Common myeloid progenitor, CD34-positive (primary cell): ENCODE results near the gene ZNF789.

Experiments
- CTCF ChIA-PET: fragments of 350-600 bp; sonication (Branson Sonifier 250); formaldehyde crosslinking; loops from one replicate; lab custom pipeline; 2021; ENCODE audit warnings: antibody characterized with exemption; lab: Charles Lee
- POLR2A ChIA-PET: fragments of 350-600 bp; sonication (Branson Sonifier 250); formaldehyde crosslinking; loops from one replicate; lab custom pipeline; 2021; ENCODE audit warnings: antibody characterized with exemption; lab: Charles Lee
- DNase-seq, 3 donors: peaks; one replicate each; pipeline versions ENCODE4 v3.0.0 to v3.0.0-alpha.2; 2013
- H3K27ac ChIP-seq, 2 experiments: 1 replicate in 1 of 2; 2 replicates in 1 of 2; pipeline ENCODE4 v1.7.0; 2013; ENCODE audit warnings: inconsistent platforms in 2 of 2, low read length in 2 of 2, mild to moderate bottlenecking in 2 of 2, low read depth in 1 of 2, moderate library complexity in 1 of 2; ENCODE audit not compliant: severe bottlenecking in 2 of 2, insufficient read depth in 1 of 2, poor library complexity in 1 of 2
- H3K27me3 ChIP-seq, 5 experiments: replicated peaks in 2 of 5; 1 replicate in 3 of 5; 2 replicates in 2 of 5; pipeline versions ENCODE4 v1.6.1 to v1.7.0; 2013; ENCODE audit warnings: low read length in 4 of 5, mild to moderate bottlenecking in 2 of 5, moderate library complexity in 2 of 5, inconsistent platforms in 1 of 5; ENCODE audit not compliant: insufficient read depth in 5 of 5, control insufficient read depth in 4 of 5
- H3K36me3 ChIP-seq, 4 experiments: 1 replicate in 2 of 4; 2 replicates in 2 of 4; pipeline versions ENCODE4 v1.6.1 to v1.7.0; 2013; ENCODE audit warnings: low read length in 3 of 4, control low read depth in 1 of 4, mild to moderate bottlenecking in 1 of 4; ENCODE audit not compliant: control insufficient read depth in 4 of 4, insufficient read depth in 4 of 4
- H3K4me1 ChIP-seq, 4 experiments: 1 replicate in 3 of 4; 2 replicates in 1 of 4; pipeline versions ENCODE4 v1.6.1 to v1.7.1; 2013; ENCODE audit warnings: low read length in 3 of 4, mild to moderate bottlenecking in 3 of 4, control low read depth in 1 of 4, inconsistent platforms in 1 of 4, moderate library complexity in 1 of 4; ENCODE audit not compliant: control insufficient read depth in 4 of 4, insufficient read depth in 4 of 4; ENCODE audit errors: control extremely low read depth in 1 of 4
- H3K4me3 ChIP-seq, 7 experiments: 1 replicate in 4 of 7; 2 replicates in 3 of 7; pipeline versions ENCODE4 v1.5.1 to v1.7.0; 2013; ENCODE audit warnings: mild to moderate bottlenecking in 7 of 7, low read length in 6 of 7, moderate library complexity in 6 of 7, inconsistent platforms in 2 of 7, low read depth in 2 of 7, control low read depth in 1 of 7; ENCODE audit not compliant: insufficient read depth in 4 of 7, control insufficient read depth in 1 of 7; ENCODE audit errors: extremely low read depth in 1 of 7
- H3K9me3 ChIP-seq, 5 experiments: 1 replicate in 4 of 5; 2 replicates in 1 of 5; pipeline versions ENCODE4 v1.6.1 to v1.7.1; 2013; ENCODE audit warnings: low read length in 4 of 5, mild to moderate bottlenecking in 2 of 5, inconsistent platforms in 1 of 5, low read depth in 1 of 5, moderate library complexity in 1 of 5; ENCODE audit not compliant: control insufficient read depth in 4 of 5, insufficient read depth in 2 of 5; ENCODE audit errors: control extremely low read depth in 1 of 5
- WGBS: methylation state at CpG from one replicate; pipeline ENCODE4 v1.1.5; 2013; ENCODE audit not compliant: insufficient coverage; 5-methylcytosine and 5-hydroxymethylcytosine counted together

ZNF789 gene

DNA sequence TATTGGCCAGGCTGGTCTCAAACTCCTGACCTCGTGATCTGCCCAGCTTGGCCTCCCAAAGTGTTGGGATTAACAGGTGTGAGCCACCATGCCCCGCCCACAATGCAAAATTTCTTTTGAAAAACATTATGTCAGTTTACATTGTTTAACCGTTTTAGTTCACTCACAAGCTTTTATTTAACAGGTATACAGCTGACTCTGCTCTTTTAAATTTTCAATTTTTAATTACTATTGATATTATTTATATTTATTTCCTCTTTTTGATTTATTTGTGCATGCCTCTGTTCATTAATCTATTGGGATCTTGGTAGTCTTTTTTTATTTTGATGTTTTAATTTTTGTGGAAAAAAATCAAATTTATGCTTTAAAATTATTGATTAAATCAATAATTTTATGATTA is 48.7 kb downstream of the ZNF789 start:
- Histone ChIP-seq H3K4me1 (no peaks in the 10 kb centered on the region), H3K27ac (no peak overlapping the region), H3K9me3 (no peaks in the 10 kb centered on the region), H3K36me3 (peaks cover 6 to 31% (median 24%) of the 10 kb centered on the region in 4 experiments), H3K4me3 (no peak overlapping the region), H3K27me3 (no peaks in the 10 kb centered on the region)
- WGBS: 100% methylated on average over 2 of the region's 3 CpGs
- DNase-seq: no peak
- ChIA-PET POLR2A (no interaction called here), CTCF (no interaction called here)

DNA sequence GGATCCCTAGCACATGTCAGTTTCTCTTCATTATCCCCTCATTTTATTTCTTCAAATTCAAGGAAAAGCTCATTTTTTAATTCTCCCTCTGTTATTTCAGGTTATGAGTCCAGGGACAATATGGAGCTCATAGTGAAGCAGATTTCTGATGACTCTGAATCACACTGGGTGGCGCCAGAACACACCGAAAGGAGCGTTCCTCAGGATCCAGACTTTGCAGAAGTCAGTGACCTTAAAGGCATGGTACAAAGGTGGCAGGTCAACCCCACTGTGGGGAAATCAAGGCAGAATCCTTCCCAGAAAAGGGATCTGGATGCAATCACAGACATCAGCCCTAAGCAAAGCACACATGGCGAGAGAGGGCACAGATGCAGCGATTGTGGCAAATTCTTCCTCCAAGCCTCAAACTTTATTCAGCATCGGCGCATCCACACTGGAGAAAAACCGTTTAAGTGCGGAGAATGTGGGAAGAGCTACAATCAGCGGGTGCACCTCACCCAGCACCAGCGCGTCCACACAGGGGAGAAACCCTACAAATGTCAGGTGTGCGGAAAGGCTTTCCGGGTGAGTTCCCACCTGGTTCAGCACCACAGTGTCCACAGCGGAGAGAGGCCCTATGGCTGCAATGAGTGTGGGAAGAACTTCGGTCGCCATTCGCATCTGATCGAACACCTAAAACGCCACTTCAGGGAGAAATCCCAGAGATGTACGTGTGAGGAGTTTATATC is 53.2 kb downstream of the ZNF789 start:
- CTCF ChIA-PET: interaction anchor here (0.6 to 4.2 kb wide), 16 partner anchors 9 to 485 kb away, joined by 3 to 18 read pairs (median 5); no protein-coding TSS in a partner anchor
- H3K27me3 ChIP-seq: no peaks in the 10 kb centered on the region
- POLR2A ChIA-PET: no interaction called here
- no peaks in the 10 kb centered on the region for H3K4me1 ChIP-seq
- 93% methylated on average over 17 of the region's 21 CpGs for WGBS
- peak; percentile 38 to 54 (median 48) for DNase-seq
- H3K4me3 ChIP-seq: no peak overlapping the region
- peaks cover 14 to 51% (median 36%) of the 10 kb centered on the region in 4 experiments for H3K36me3 ChIP-seq
- H3K27ac ChIP-seq: no peak overlapping the region
- H3K9me3 ChIP-seq: peaks cover 3 to 24% (median 12%) of the 10 kb centered on the region in 5 experiments

DNA sequence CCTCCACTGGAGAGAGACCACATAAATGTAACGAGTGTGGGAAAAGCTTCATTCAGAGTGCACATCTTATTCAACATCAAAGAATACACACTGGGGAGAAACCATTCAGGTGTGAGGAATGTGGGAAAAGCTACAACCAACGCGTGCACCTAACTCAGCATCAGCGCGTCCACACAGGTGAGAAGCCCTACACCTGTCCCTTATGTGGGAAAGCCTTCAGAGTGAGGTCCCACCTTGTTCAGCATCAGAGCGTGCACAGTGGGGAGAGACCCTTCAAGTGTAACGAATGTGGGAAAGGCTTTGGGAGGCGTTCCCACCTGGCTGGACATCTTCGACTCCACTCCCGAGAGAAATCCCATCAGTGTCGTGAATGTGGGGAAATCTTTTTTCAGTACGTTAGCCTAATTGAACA is 58.7 kb downstream of the ZNF789 start:
- H3K36me3 ChIP-seq: peaks cover 38 to 64% (median 55%) of the 10 kb centered on the region in 4 experiments
- CTCF ChIA-PET: no interaction called here

DNA sequence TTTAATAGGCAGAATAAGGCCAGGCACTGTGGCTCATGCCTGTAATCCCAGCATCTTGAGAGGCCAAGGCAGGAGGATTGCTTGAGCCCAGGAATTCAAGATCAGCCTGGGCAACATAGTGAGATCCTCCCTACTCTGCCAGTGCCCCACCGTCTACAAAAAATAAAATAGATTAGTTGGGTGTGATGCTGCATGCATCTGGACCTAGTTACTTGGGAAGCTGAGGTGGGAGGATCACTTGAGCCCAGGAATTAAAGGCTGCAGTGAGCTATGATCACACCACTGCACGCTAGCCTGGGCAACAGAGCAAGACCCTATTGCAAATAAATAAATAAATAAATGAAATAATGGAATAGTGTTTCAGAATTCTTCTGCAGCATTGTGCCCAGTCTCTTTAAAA is 63.0 kb downstream of the ZNF789 start:
- Histone ChIP-seq H3K27me3 (no peaks in the 10 kb centered on the region), H3K36me3 (peaks cover 29 to 33% (median 31%) of the 10 kb centered on the region in 4 experiments), H3K4me3 (no peak overlapping the region), H3K9me3 (peaks cover 18 to 67% (median 51%) of the 10 kb centered on the region in 5 experiments), H3K27ac (no peak overlapping the region), H3K4me1 (no peaks in the 10 kb centered on the region)
- CTCF ChIA-PET: interaction anchor here (3.6 kb wide), 1 partner anchor 11 kb away, joined by 18 read pairs; no protein-coding TSS in a partner anchor
- WGBS: 100% methylated on average over 1 of the region's 2 CpGs
- no peak for DNase-seq
- POLR2A ChIA-PET: no interaction called here

More for the DNA sequence above, 58.7 kb downstream of the ZNF789 start:
- WGBS: over 99% methylated on average over 11 of the region's 12 CpGs
- Histone ChIP-seq H3K9me3 (peaks cover 20 to 71% (median 52%) of the 10 kb centered on the region in 5 experiments), H3K27me3 (no peaks in the 10 kb centered on the region), H3K4me1 (no peaks in the 10 kb centered on the region), H3K27ac (no peak overlapping the region), H3K4me3 (no peak overlapping the region)
- DNase-seq: peak in 2 of 3 donors; percentile 4 to 15
- POLR2A ChIA-PET: no interaction called here
